Adrenal gland (tissue), 5 donors: ENCODE data around the gene POLA2.

Experiments
- CTCF ChIP-seq, 6 experiments: fragments of 450-650 bp in 4 of 6; fragments of 200-600 bp in 2 of 6; sonication (generic) in 1 of 6; IDR thresholded peaks; 1 replicate in 5 of 6; 2 replicates in 1 of 6; pipeline versions ENCODE4 v1.5.1 to v1.8.0; 2016 to 2021; ENCODE audit warnings: antibody characterized with exemption in 6 of 6, mild to moderate bottlenecking in 2 of 6, moderate library complexity in 1 of 6
- POLR2A ChIP-seq, 2 donors: fragments of 450-650 bp; IDR thresholded peaks; one replicate each; pipeline ENCODE4 v1.6.1; 2017; ENCODE audit warnings: antibody characterized with exemption in 2 of 2, mild to moderate bottlenecking in 2 of 2, moderate library complexity in 1 of 2
- donor health status: DM: no; HTN: no; CAD: no.

DNA sequence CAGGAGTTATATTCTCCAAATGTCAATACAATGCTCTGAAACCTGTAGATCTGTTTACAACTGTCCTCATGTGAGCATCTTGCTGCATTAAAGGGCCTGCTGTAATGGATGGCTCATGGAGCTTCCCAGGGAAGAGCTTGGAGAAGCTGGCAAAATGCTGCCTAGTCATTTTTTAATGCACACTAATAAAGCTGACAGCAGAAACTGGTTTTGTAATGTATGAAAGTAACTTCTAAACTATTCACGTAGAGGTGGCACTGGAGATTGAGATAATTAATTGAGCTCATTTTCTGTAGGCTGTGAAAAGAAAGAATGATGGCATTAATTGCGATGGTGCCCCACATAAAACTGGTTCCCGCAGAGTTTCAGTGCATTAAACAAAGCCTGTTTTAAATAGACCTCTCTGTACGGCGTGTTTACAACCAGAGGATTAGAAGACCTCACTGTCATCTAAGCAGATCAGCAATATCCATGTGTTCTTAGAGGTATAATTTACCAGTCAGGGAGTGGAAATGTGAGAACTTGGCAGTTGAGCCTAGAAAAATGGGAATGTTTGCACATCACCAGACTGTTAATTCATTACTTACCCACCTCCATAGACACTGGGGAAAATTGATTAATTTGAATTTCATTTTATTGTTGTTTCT lies 16.0 kb downstream of the POLA2 start:
- no peak for TF ChIP-seq CTCF (IDR thresholded peaks at IDR 0.05)
- TF ChIP-seq POLR2A (IDR thresholded peaks at IDR 0.05), result no peak
